GM18520 (cell line): ENCODE results near the gene PROK1.

Source experiments
- ATAC-seq: cut with Tn5 transposase; IDR thresholded peaks from one replicate; pipeline ENCODE4 v1.9.1; 2021; ENCODE audit not compliant: unreplicated experiment

The PROK1 gene

DNA sequence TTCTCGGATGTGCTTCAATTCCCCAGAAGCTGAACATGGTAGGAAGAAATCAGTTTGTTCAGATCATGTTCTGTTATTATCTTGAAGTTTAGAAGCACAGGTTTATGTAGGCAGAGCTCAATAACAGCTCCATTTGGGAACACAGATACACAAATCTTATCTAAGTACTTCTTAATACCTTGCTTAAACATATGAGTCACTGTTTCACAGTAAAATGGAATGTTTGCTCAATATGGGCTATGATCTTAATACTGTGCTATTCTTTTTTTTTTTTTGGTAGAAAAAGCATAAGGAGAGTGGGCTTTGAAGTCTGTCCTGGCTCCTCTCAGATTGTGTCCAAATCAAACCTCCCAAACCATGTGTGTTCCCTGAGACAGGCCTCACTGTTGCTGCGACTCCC is 13.4 kb downstream of the PROK1 start:
- no peak for ATAC-seq

- no peak for ATAC-seq
Observed at GRCh38 chr1:110465038-110465813, 14.3 kb downstream of the PROK1 start.

DNA sequence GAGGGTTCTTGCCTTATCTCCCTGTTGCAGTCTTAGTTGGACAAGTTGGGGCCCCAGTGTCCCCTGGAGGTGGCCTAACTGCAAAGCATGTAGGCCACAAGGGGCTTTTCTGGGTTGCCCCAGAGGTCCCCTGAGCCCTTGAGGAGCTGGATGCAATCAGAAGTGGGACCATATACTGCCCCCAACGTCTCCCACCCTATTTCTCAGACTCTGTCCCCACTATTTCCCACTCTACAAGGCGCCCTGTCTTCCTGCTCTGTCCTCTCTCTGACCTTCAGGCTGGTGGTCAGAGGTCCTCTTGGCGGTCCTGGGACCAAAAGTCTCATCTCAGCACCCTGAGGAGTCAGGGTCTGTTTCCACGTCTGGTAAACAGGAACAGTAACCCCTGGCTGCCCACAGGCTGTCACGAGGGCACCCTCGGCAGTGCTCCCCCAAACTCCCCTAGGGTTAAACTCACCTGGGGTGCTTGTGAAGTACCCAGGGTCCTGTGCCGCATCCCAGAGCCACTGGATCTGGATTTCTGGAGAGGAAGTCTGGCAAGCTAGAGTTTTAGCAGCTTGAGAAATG is 14.9 kb downstream of the PROK1 start:
- ATAC-seq = no peak

DNA sequence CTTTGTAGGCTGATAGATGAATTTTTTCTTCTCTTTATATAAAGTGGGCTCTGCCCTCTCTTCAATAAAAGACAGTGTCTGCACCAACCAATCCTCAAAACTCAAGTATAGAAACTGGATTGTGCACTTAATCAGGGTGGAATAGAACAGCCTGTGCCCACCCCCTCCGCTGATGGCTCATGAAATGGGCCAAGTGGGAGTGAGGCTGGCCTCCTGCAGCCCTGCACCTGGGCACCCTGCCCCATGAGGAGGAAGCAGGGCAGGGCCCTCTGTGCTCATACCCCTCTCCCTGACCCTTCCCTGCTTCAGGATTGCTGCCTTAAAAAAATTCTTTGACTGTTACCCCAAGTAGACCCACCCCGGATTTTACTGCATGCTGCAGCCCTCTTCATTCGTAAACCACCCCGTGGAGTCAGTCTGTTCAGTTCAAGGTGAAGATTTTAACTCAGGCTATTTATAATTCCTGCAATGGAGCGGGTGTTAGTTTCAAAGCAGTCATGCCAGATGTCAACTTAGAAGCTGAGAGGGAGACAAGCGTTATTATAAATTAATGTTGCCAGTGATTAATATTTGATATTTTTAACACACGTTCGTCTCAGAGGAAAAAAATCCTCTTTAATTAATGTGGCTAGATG is 15.8 kb downstream of the PROK1 start:
- ATAC-seq = no peak

DNA sequence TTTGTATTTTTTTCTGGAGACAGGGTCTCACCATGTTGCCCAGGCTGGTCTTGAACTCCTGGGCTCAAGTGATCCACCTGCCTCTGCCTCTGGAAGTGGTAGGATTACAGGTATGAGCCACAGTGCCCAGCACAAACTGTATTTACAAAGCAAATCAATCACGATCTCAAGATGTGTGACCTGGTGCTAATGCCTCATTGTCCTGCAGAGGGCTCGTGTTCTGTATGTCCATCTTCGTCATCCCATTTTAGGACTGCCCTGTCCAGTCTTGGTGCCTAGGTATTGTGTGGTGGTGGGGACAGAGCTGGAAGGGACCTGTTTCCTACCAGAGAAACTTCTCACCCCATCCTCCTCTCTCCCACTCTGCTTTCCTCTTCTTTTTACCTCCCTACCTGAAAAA is 20.2 kb downstream of the PROK1 start:
- ATAC-seq = no peak

DNA sequence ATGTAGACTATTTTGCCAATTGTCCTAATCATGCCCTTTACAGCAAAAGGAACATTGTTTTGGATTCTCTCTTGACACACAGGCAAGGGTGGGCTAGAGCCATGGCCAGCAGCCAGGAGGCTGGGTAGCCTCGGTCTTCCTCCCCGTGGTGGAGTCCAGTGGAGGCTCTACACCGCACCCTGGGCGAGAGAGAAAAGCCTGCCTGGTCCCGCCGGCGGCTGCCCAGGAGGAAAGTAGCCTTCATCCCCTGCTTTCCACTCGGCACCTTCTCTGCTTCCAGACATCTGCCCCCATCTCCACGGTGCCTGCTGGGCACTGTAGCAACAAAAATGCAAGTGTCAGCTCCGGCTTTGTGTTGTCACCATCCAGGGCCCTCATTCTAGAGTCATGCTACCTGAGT is 21.6 kb downstream of the PROK1 start:
- ATAC-seq = no peak

DNA sequence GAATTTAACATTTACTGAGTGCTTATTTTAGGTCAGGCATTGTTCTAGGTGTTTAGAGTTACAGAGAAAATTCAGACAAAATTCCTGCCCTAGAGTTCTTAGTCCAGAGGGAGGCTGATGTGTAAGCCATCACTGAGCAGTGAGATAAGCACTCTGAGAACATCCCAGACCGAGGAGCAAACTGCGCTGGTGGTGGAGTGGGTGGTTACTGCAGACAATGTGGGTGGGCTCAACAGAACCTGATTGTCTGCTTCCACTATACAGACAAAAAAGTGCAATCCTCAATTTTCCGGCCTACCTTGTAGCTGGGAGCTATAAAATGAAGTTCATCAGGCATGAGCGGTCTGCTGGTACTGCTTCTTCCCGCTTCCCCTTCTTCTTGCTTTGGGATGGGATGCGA is 23.5 kb downstream of the PROK1 start:
- ATAC-seq = no peak

- no peak for ATAC-seq
Observed at GRCh38 chr1:110475362-110476027, 24.5 kb downstream of the PROK1 start.

- no peak for ATAC-seq
Observed at GRCh38 chr1:110476028-110476765, 25.2 kb downstream of the PROK1 start.

- ATAC-seq = no peak
Observed at GRCh38 chr1:110477041-110477440, 26.1 kb downstream of the PROK1 start.

- no peak for ATAC-seq
Observed at GRCh38 chr1:110477445-110477957, 26.6 kb downstream of the PROK1 start.

DNA sequence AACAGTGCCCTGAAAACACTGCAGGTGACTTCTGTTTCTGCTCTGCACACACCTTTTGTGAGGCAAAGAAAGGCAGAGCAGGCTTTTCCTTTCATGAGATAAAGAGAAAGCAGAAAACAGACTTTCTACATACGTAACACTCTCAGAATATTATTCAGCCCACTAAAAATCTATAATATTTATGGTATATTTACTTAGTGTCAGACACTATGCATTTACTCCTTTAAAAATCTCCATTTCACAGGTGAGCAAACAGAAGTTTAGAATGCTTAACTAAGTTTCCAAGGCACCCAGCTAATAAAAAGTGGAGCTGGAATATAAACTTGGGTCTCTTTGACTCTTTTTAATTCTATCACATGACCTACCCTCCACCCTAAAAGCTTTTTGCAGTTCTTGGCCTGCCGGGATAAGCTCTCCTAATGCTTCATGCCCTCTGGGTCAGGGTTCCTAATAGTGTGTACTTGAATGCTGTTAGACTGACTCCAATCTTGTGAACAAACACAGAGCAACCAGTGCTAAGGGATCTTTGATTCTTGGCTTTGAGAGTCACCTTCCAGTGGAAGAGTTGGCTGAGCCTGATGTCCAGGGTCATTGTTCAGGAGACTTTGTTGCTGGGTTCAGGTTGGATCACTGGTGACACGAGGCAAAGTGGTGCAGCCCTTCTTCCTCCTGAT is 27.2 kb downstream of the PROK1 start:
- no peak for ATAC-seq

DNA sequence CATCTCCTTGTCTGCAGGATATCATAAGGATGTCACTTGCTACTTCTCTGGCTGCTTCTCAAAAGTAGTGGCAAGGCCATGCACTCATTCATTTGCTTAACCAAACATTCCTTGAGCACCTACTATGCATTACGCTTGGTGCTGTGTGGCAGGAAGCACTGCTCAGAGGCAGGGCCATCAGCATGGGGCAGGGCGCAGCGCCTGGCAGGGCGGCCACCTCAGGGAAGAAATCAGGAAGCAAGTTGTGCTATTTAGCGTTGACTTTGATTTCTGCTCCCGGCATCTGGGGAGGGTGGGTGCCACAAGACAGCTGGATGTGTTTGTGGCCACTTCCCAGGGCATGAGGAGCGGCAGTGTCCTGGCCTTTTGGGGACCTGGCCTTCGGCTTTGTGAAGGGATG is 27.9 kb downstream of the PROK1 start:
- no peak for ATAC-seq

- ATAC-seq = no peak
Observed at GRCh38 chr1:110480356-110481096, 29.6 kb downstream of the PROK1 start.

DNA sequence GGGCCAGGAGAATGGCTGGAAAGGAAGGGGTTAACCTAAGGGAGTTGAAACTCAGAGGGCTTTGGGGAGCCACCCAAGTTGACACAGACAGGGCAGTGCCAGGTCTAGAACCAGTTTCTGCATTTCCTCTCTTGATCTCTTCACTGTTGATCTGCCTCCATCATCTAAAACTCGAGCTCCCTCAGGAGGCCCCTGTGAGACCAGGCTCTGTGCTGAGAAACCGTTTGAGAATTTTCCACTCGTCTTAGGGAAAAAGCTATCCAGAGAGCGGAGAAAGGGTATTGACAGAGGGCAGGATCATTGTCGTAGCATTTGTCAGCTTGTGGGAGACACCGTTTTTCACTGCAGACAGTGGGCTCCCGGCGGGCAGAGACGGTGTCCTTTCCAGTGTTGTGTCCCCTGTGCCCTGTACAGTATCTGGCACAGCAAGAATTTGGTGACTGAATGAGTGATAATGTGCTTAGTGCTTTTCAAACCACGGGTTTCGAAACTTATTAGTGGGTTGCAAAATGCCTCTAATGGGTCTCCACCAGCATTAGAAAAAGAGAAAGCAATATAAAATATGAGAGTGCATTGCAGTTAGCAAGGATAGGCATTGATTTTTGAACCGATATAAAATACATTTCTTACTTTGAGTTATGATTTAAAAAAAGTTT is 31.1 kb downstream of the PROK1 start:
- no peak for ATAC-seq

DNA sequence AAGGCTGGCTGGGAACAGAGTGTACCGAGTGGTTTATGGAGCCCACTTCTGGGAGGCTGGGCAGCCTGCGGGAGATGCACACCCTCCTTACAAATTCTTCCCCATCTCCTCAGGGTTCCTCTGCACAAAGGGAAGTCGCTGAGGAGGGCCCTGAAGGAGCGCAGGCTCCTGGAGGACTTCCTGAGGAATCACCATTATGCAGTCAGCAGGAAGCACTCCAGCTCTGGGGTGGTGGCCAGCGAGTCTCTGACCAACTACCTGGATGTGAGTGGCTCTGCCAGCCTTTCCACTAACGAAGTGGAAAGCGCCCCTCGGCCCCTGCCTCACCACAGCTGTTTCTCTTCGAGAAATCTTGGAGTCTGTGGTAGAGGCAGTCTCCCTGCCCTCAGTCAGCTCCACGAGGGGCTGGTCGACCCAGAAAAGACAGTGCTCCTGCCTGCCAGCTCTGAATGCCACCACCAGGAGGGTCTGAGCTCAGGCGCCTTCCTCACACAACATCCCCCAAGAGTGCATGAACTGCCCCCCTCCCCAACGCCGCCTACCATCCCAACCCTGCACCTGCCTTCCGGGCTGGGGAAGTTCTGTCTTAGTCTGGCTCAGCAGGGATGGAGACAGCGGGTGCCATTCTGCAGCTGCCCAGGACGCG is 31.8 kb downstream of the PROK1 start:
- no peak for ATAC-seq

DNA sequence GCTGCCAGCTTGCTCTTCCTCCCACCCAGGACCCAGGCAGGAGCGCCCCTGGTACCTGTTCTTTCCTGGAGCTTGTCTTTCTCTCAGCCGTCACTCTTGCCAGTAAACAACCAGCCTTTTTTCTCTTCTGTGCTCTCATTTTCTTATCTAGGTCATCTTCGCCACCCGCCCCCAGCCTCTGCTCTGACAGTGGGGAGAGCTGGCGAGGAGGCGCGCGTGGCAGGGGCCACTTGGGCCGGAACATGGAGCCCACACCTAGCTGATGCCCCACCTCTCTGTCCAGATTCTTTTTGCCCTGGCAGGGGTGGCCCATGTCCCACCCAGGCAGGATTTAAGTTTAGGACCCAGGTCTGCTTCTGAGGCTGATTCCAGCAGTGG is 32.3 kb downstream of the PROK1 start:
- no peak for ATAC-seq

DNA sequence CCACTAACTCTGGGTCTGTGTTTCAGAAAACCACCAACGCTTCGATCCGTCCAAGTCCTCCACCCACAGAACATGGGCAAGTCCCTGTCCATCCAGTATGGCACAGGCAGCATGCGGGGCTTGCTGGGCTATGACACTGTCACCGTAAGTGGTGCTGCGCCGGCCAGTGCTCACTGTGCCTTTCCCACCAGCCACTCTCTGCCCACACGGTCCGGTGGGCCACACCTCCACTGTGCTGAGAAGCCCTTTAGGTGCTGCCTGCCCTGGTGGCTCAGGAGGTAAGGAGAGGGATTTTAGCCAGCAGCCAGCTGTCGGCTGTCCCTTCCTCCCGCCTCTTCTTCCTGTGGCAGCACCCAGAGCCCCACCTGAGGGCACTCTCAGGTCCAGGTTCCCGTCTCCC is 33.9 kb downstream of the PROK1 start:
- ATAC-seq = no peak

GRCh38 chr1:110485725-110486124 is 34.8 kb downstream of the PROK1 start:
- ATAC-seq = no peak
